ENCODE results near the gene LRRFIP2. TPM values are rescaled to one million over a fixed set of nuclear protein-coding genes. Genes with fewer than 3 reads are reported as not detected.

Gene LRRFIP2
- total RNA-seq, 2 donors from 2014 or later = 82.3 to 142 TPM

GRCh38 chr3:37114251-37115145, 59.9 kb downstream of the LRRFIP2 start:
- no peak overlapping the region for H3K4me3 ChIP-seq
- no peak for TF ChIP-seq CTCF (IDR thresholded peaks at IDR 0.05)
- no peaks in the 10 kb centered on the region for H3K27me3 ChIP-seq
- H3K4me1 ChIP-seq = peaks cover 0 to 14% of the 10 kb centered on the region in 2 donors
- H3K36me3 ChIP-seq = no peaks in the 10 kb centered on the region
- H3K9me3 ChIP-seq = no peaks in the 10 kb centered on the region
- DNase-seq (ENCODE audit: low spot score) = no peak
- no peak overlapping the region for H3K27ac ChIP-seq

- Histone ChIP-seq H3K4me1 (peaks cover 0 to 21% of the 10 kb centered on the region in 2 donors), H3K9me3 (no peaks in the 10 kb centered on the region), H3K4me3 (no peak overlapping the region), H3K36me3 (no peaks in the 10 kb centered on the region), H3K27ac (no peak overlapping the region), H3K27me3 (no peaks in the 10 kb centered on the region)
- no peak for TF ChIP-seq CTCF (IDR thresholded peaks at IDR 0.05)
- DNase-seq (ENCODE audit: low spot score) = no peak
Observed at GRCh38 chr3:37112987-37113386, 61.4 kb downstream of the LRRFIP2 start.

GRCh38 chr3:37111199-37111598, 63.2 kb downstream of the LRRFIP2 start:
- no peak for TF ChIP-seq CTCF (IDR thresholded peaks at IDR 0.05)
- DNase-seq (ENCODE audit: low spot score) = no peak
- Histone ChIP-seq H3K27me3 (no peaks in the 10 kb centered on the region), H3K9me3 (no peaks in the 10 kb centered on the region), H3K27ac (no peak overlapping the region), H3K36me3 (no peaks in the 10 kb centered on the region), H3K4me3 (no peak overlapping the region), H3K4me1 (peaks cover 0 to 14% of the 10 kb centered on the region in 2 donors)

- Histone ChIP-seq H3K27ac (no peak overlapping the region), H3K4me3 (no peak overlapping the region), H3K9me3 (no peaks in the 10 kb centered on the region), H3K4me1 (peaks cover 0 to 14% of the 10 kb centered on the region in 2 donors), H3K27me3 (no peaks in the 10 kb centered on the region), H3K36me3 (peaks cover 9% of the 10 kb centered on the region)
- no peak for TF ChIP-seq CTCF (IDR thresholded peaks at IDR 0.05)
- DNase-seq (ENCODE audit: low spot score) = no peak
Observed at GRCh38 chr3:37107846-37108245, 66.5 kb downstream of the LRRFIP2 start.

GRCh38 chr3:37103103-37103808, 71.1 kb downstream of the LRRFIP2 start:
- no peak for DNase-seq (ENCODE audit: low spot score)
- no peak overlapping the region for H3K4me3 ChIP-seq
- H3K4me1 ChIP-seq = no peaks in the 10 kb centered on the region
- no peak for TF ChIP-seq CTCF (IDR thresholded peaks at IDR 0.05)
- no peaks in the 10 kb centered on the region for H3K9me3 ChIP-seq
- H3K27ac ChIP-seq = peak overlapping the region in 1 of 2 donors; percentile 7
- H3K36me3 ChIP-seq = peaks cover 9% of the 10 kb centered on the region
- no peaks in the 10 kb centered on the region for H3K27me3 ChIP-seq

All from right atrium auricular region (tissue), 2 donors.